Measurements from ENCODE around the gene CHAD. TPM values are rescaled to one million over a fixed set of nuclear protein-coding genes. Genes with fewer than 3 reads are reported as not detected.

The CHAD gene
- total and polyA plus RNA-seq, 7 donors, result 3.7 to 7.2 (median 4.4) TPM; not detected in 4

DNA sequence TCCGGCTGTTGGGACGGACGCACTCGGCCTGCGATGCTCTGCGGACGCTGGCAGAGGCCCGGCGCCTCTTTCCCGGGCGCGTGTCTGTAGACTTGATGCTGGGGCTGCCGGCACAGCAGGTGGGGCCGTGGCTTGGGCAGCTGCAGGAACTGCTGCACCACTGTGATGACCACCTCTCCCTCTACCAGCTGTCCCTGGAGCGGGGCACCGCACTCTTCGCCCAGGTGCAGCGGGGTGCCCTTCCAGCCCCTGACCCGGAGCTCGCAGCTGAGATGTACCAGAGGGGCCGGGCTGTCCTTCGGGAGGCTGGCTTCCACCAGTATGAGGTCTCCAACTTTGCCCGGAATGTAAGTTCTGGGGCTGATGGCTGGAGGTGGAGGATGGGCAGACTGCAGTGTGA lies 13.4 kb upstream of the CHAD start:
- Histone ChIP-seq H3K27me3 (peaks cover 0 to 4% (median 3%) of the 10 kb centered on the region in 3 donors), H3K36me3 (peaks cover 0 to 44% (median 16%) of the 10 kb centered on the region in 4 donors), H3K27ac (peak overlapping the region; percentile 79 to 90 (median 83)), H3K9me3 (no peaks in the 10 kb centered on the region), H3K4me1 (peaks cover 0 to 32% (median 24%) of the 10 kb centered on the region in 4 donors), H3K4me3 (no peak overlapping the region)
- intact Hi-C loops (cut with DNase I), result loop anchor here (5.0 kb wide), 1 partner anchor 210 kb away; no protein-coding TSS in a partner anchor
- no peak for DNase-seq
- WGBS, 2 donors, result 76 to 90% methylated on average over 23 of the region's 23 CpGs
- TF ChIP-seq, protein P1, sequence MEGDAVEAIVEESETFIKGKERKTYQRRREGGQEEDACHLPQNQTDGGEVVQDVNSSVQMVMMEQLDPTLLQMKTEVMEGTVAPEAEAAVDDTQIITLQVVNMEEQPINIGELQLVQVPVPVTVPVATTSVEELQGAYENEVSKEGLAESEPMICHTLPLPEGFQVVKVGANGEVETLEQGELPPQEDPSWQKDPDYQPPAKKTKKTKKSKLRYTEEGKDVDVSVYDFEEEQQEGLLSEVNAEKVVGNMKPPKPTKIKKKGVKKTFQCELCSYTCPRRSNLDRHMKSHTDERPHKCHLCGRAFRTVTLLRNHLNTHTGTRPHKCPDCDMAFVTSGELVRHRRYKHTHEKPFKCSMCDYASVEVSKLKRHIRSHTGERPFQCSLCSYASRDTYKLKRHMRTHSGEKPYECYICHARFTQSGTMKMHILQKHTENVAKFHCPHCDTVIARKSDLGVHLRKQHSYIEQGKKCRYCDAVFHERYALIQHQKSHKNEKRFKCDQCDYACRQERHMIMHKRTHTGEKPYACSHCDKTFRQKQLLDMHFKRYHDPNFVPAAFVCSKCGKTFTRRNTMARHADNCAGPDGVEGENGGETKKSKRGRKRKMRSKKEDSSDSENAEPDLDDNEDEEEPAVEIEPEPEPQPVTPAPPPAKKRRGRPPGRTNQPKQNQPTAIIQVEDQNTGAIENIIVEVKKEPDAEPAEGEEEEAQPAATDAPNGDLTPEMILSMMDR (IDR thresholded peaks at IDR 0.05), result no peak
- TF ChIP-seq POLR2AphosphoS5 (IDR thresholded peaks at IDR 0.05), result no peak
- TF ChIP-seq EP300 (IDR thresholded peaks at IDR 0.05), result no peak
- TF ChIP-seq POLR2A (IDR thresholded peaks at IDR 0.05), result no peak

DNA sequence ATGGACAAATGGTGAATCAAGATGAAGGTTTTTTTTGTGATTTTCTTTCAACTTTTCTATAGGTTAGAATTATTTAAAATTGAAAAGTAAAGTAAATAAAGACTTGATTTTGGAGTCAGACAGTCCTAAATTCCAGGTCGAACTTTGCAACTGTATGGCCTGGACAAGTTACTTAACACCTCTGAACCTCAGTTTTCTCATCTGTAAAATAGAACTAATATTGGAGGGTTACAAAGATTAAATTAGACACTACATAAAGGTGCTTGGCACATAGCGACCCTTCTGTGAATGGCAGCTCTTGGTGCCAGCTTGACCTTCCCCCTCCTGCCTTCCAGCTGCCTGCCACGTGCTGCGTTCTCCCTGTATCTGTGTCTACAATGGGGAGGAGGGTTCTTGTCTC lies 13.0 kb upstream of the CHAD start:
- no peak overlapping the region for H3K4me3 ChIP-seq
- DNase-seq, result no peak
- 75 to 88% methylated on average over 4 of the region's 4 CpGs for WGBS, 2 donors
- intact Hi-C loops (cut with DNase I), result loop anchor here (2.0 to 5.0 kb wide), 2 partner anchors 145 to 211 kb away; no protein-coding TSS in a partner anchor
- peaks cover 0 to 32% (median 24%) of the 10 kb centered on the region in 4 donors for H3K4me1 ChIP-seq
- H3K27ac ChIP-seq, result peak overlapping the region in 2 of 4 donors; percentile 85 to 90
- peaks cover 0 to 43% (median 16%) of the 10 kb centered on the region in 4 donors for H3K36me3 ChIP-seq
- no peaks in the 10 kb centered on the region for H3K9me3 ChIP-seq
- TF ChIP-seq POLR2A (IDR thresholded peaks at IDR 0.05) (no peak), POLR2AphosphoS5 (IDR thresholded peaks at IDR 0.05) (no peak), EP300 (IDR thresholded peaks at IDR 0.05) (no peak)
- TF ChIP-seq, protein P1 (IDR thresholded peaks at IDR 0.05), result no peak
- peaks cover 0 to 9% (median 7%) of the 10 kb centered on the region in 3 donors for H3K27me3 ChIP-seq

DNA sequence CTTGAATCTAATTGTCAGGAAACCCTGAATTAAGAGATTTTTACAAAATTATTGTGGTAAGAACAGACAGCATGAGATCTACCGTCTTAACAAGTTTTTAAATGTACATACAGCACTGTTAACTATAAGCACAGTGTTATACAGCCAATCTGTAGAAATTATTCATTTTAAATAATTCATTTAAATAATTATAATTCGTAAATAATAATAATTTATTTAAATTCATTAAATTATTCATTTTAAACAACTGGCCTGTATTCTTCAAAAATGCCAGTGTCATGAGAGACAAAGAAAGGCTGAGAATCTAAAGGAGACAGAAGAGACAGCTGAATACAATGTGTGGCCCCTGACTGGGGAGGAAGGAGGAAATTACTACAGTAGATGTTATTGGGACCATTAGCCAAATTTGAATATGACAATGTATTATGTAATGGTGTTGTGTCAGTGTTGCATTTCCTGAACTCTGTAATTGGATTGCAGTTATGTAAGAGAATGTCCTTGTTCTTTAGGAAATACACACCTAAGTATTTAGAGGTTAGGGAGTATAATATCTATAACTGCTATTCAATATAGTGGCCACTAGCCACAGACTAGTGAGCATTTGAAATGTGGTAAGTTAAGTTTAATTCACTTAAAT lies 12.3 kb upstream of the CHAD start:
- 91 to 92% methylated on average over 2 of the region's 2 CpGs for WGBS, 2 donors
- peaks cover 0 to 13% (median 7%) of the 10 kb centered on the region in 3 donors for H3K27me3 ChIP-seq
- TF ChIP-seq POLR2AphosphoS5 (IDR thresholded peaks at IDR 0.05), result no peak
- no peak for TF ChIP-seq EP300 (IDR thresholded peaks at IDR 0.05)
- TF ChIP-seq, protein P1 (IDR thresholded peaks at IDR 0.05), result no peak
- no peak for TF ChIP-seq POLR2A (IDR thresholded peaks at IDR 0.05)
- peaks cover 0 to 36% (median 16%) of the 10 kb centered on the region in 4 donors for H3K36me3 ChIP-seq
- H3K4me3 ChIP-seq, result no peak overlapping the region
- H3K27ac ChIP-seq, result peak overlapping the region in 2 of 4 donors; percentile 85 to 90
- H3K4me1 ChIP-seq, result peaks cover 0 to 32% (median 24%) of the 10 kb centered on the region in 4 donors
- no peak for DNase-seq
- intact Hi-C loops (cut with DNase I), result loop anchor here (2.0 to 5.0 kb wide), 2 partner anchors 146 to 211 kb away; no protein-coding TSS in a partner anchor
- H3K9me3 ChIP-seq, result no peaks in the 10 kb centered on the region

DNA sequence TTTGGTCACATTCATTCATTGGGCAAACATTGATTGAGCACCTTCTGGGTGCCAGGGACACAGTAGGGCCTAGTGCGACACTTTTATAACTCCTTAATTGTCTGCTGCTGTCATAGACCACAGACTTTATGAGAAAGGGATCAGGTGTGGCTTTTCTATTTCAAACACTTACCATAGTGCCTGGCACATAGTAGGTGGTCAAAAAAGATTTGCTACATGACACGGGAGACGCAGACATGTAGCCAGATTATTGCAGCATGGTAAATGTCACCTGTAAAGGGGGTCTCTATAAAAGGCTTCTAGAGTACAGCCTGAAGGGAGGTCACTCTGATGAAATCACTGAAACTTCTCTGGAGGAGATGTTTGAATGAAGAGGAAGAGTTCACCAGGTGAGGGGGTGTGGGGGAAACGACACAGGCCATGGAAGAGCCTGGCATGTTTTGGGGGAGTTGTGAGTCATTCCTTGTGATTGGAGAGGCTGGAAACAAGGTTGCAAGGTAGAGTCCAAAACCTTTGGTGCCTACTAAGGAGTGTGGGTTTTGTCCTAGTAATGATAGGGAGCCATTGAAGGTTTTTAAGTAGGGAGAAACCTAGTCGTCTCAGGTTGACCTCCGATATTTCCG lies 11.6 kb upstream of the CHAD start:
- WGBS, 2 donors, result 75 to 87% methylated on average over 7 of the region's 7 CpGs
- no peak for DNase-seq
- Histone ChIP-seq H3K9me3 (no peaks in the 10 kb centered on the region), H3K27me3 (peaks cover 0 to 13% (median 7%) of the 10 kb centered on the region in 3 donors), H3K4me1 (peaks cover 0 to 32% (median 24%) of the 10 kb centered on the region in 4 donors), H3K27ac (peak overlapping the region in 2 of 4 donors; percentile 84 to 91), H3K4me3 (no peak overlapping the region), H3K36me3 (peaks cover 0 to 29% (median 13%) of the 10 kb centered on the region in 4 donors)
- TF ChIP-seq, protein P1 (IDR thresholded peaks at IDR 0.05), result no peak
- no peak for TF ChIP-seq EP300 (IDR thresholded peaks at IDR 0.05)
- no peak for TF ChIP-seq POLR2AphosphoS5 (IDR thresholded peaks at IDR 0.05)
- no peak for TF ChIP-seq POLR2A (IDR thresholded peaks at IDR 0.05)
- intact Hi-C loops (cut with DNase I), result loop anchor here (2.0 to 5.0 kb wide), 2 partner anchors 147 to 212 kb away; no protein-coding TSS in a partner anchor

All from sigmoid colon (tissue), 7 donors.